Endothelial cell (in vitro differentiated cells): ENCODE data around the gene PLIN1. TPM values are rescaled to one million over a fixed set of nuclear protein-coding genes. Genes with fewer than 3 reads are reported as not detected.

Source experiments
- DNase-seq: peaks from one replicate; pipeline ENCODE4 v3.0.0; 2021; ENCODE audit warnings: low spot score
- H3K27ac Mint-ChIP-seq: one replicate; pipeline ENCODE4 v1.8.0; 2021; ENCODE audit warnings: mixed read lengths, inconsistent platforms; ENCODE audit not compliant: unreplicated experiment
- H3K27me3 Mint-ChIP-seq: one replicate; pipeline ENCODE4 v1.8.0; 2021; ENCODE audit warnings: mild to moderate bottlenecking, moderate library complexity, mixed read lengths, inconsistent platforms; ENCODE audit not compliant: unreplicated experiment
- H3K36me3 Mint-ChIP-seq: one replicate; pipeline ENCODE4 v1.8.0; 2021; ENCODE audit warnings: mild to moderate bottlenecking, low read depth, mixed read lengths, inconsistent platforms; ENCODE audit not compliant: unreplicated experiment
- H3K4me1 Mint-ChIP-seq: one replicate; pipeline ENCODE4 v1.8.0; 2021; ENCODE audit warnings: mild to moderate bottlenecking, mixed read lengths, inconsistent platforms; ENCODE audit not compliant: unreplicated experiment
- H3K4me3 Mint-ChIP-seq: one replicate; pipeline ENCODE4 v1.8.0; 2021; ENCODE audit warnings: mild to moderate bottlenecking, mixed read lengths, inconsistent platforms; ENCODE audit not compliant: unreplicated experiment
- H3K9me3 Mint-ChIP-seq: one replicate; pipeline ENCODE4 v1.8.0; 2021; ENCODE audit warnings: mixed read lengths, inconsistent platforms; ENCODE audit not compliant: unreplicated experiment
- CTCF ChIP-seq: fragments of 200-600 bp; sonication (generic); IDR thresholded peaks from one replicate; pipeline ENCODE4 v1.5.0; 2021; ENCODE audit warnings: antibody characterized with exemption; ENCODE audit not compliant: unreplicated experiment
- total RNA-seq: library from RNA; stranded (reverse); fragmentation: NEBNext Ultra II Directional; extraction: Animal tissue kit (Norgen Biotek cat#: 25700); gene quantifications from one replicate; pipeline ENCODE4 v1.2.1, GENCODE V29; 2021; ENCODE audit not compliant: unreplicated experiment

The PLIN1 gene
- total RNA-seq, 1 donor from 2014 or later: 0.64 TPM

- Mint-ChIP-seq H3K9me3 (no peaks in the 10 kb centered on the region), H3K4me3 (peak overlapping the region; percentile 93), H3K4me1 (peaks cover 11% of the 10 kb centered on the region), H3K27ac (no peak overlapping the region), H3K27me3 (peaks cover 13% of the 10 kb centered on the region), H3K36me3 (peaks cover 7% of the 10 kb centered on the region)
- TF ChIP-seq CTCF: no peak
- DNase-seq: no peak
Measured at GRCh38 chr15:89654301-89654761, 24.8 kb downstream of the PLIN1 start.

- peaks cover 14% of the 10 kb centered on the region for H3K27me3 Mint-ChIP-seq
- H3K9me3 Mint-ChIP-seq: no peaks in the 10 kb centered on the region
- H3K27ac Mint-ChIP-seq: no peak overlapping the region
- DNase-seq: no peak
- H3K4me3 Mint-ChIP-seq: no peak overlapping the region
- H3K4me1 Mint-ChIP-seq: peaks cover 11% of the 10 kb centered on the region
- no peak for TF ChIP-seq CTCF
- peaks cover 7% of the 10 kb centered on the region for H3K36me3 Mint-ChIP-seq
Measured at GRCh38 chr15:89653578-89653977, 25.6 kb downstream of the PLIN1 start.

- H3K4me1 Mint-ChIP-seq: peaks cover 11% of the 10 kb centered on the region
- H3K36me3 Mint-ChIP-seq: peaks cover 7% of the 10 kb centered on the region
- H3K9me3 Mint-ChIP-seq: no peaks in the 10 kb centered on the region
- no peak overlapping the region for H3K27ac Mint-ChIP-seq
- no peak for TF ChIP-seq CTCF
- DNase-seq: no peak
- peaks cover 14% of the 10 kb centered on the region for H3K27me3 Mint-ChIP-seq
- no peak overlapping the region for H3K4me3 Mint-ChIP-seq
Measured at GRCh38 chr15:89652666-89653065, 26.5 kb downstream of the PLIN1 start.

GRCh38 chr15:89652131-89652530 is 27.0 kb downstream of the PLIN1 start:
- H3K27me3 Mint-ChIP-seq: peaks cover 16% of the 10 kb centered on the region
- no peak overlapping the region for H3K27ac Mint-ChIP-seq
- no peak overlapping the region for H3K4me3 Mint-ChIP-seq
- no peaks in the 10 kb centered on the region for H3K9me3 Mint-ChIP-seq
- peaks cover 7% of the 10 kb centered on the region for H3K36me3 Mint-ChIP-seq
- peaks cover 11% of the 10 kb centered on the region for H3K4me1 Mint-ChIP-seq
- no peak for TF ChIP-seq CTCF
- no peak for DNase-seq

- H3K27me3 Mint-ChIP-seq: peaks cover 14% of the 10 kb centered on the region
- peaks cover 10% of the 10 kb centered on the region for H3K36me3 Mint-ChIP-seq
- no peak overlapping the region for H3K27ac Mint-ChIP-seq
- H3K4me1 Mint-ChIP-seq: peaks cover 5% of the 10 kb centered on the region
- TF ChIP-seq CTCF: no peak
- H3K9me3 Mint-ChIP-seq: no peaks in the 10 kb centered on the region
- no peak overlapping the region for H3K4me3 Mint-ChIP-seq
- no peak for DNase-seq
Measured at GRCh38 chr15:89649716-89650115, 29.5 kb downstream of the PLIN1 start.
